Heart left ventricle (tissue), 13 donors: Measurements from ENCODE around the gene RABGAP1.

Source experiments
- POLR2A ChIP-seq, 2 donors: fragments of 450-650 bp; IDR thresholded peaks; one replicate each; pipeline ENCODE4 v1.6.1; 2017; ENCODE audit warnings: antibody characterized with exemption in 2 of 2, mild to moderate bottlenecking in 2 of 2, moderate library complexity in 2 of 2
- TF ChIP-seq, protein P1 (sequence below), 12 donors: fragments of 200-600 bp; sonication (generic) in 4 of 12; IDR thresholded peaks; one replicate each; pipeline versions ENCODE4 v1.5.0 to v1.8.0; 2018 to 2022; ENCODE audit warnings: antibody characterized with exemption in 12 of 12, mild to moderate bottlenecking in 5 of 12
- donor health status: ischemic (EF 13 %, LVEDD 7.1; RV severe dilation, severe dysfunction).
- donor health status: DM: no; HTN: yes; CAD: no.
- donor health status: DM: no; HTN: no; CAD: no.
- donor health status: ischemic (EF 25% LVEDD 6.9; RV normal size, moderate dysfunction).
- donor health status: ischemic (EF 25% LVEDD 5.7; RV mildly dilated, moderate dysfunction).
- donor health status: ischemic (EF 35%, LVEDD 5.7; RV mildly dilated, moderate dysfunction).
- donor health status: nonischemic (EF 11% LVEDD 7.7; RV severe dilation, severe dysfunction).
- donor health status: DM: yes; HTN: yes; CAD: no.
- donor health status: PGD.
- donor health status: ischemic (EF 29% LVEDD 5.4; RV normal size, mild dysfunction).
- donor health status: nonischemic (EF 23%, LVEDD 6.1; RV moderate dilation, normal function).

DNA sequence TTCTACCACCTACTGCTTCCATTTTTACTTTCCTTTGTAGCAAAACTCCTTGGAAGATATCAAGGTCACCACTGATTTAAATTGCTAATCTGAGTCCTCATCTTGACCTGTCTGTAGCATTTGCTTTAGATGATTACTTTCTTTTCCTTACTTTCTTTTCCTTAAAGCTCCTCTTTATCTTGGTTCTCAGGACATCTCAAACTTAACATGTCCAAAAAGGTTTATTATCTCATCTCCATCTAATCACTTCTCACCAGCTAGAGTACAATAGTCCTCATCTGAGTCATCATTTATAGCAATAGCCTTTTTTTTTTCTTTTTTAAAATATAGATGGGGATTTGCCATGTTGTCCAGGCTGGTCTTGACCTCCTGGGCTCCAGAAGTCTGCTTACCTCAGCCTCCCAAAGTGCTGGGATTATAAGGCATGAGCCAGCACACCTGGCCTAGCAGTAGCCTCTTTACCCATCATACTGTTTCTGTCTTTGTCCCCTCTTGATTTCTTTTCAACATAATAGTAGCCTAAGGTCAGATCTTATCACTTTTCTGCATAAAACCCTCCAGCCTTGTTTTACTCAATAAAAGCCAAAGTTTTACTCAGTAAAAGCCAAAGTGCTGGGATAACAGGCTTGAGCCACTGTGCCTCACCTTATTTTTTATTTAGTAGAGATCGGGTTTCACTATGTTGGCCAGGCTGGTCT, 59.7 kb downstream of the RABGAP1 start:
- TF ChIP-seq, protein P1, sequence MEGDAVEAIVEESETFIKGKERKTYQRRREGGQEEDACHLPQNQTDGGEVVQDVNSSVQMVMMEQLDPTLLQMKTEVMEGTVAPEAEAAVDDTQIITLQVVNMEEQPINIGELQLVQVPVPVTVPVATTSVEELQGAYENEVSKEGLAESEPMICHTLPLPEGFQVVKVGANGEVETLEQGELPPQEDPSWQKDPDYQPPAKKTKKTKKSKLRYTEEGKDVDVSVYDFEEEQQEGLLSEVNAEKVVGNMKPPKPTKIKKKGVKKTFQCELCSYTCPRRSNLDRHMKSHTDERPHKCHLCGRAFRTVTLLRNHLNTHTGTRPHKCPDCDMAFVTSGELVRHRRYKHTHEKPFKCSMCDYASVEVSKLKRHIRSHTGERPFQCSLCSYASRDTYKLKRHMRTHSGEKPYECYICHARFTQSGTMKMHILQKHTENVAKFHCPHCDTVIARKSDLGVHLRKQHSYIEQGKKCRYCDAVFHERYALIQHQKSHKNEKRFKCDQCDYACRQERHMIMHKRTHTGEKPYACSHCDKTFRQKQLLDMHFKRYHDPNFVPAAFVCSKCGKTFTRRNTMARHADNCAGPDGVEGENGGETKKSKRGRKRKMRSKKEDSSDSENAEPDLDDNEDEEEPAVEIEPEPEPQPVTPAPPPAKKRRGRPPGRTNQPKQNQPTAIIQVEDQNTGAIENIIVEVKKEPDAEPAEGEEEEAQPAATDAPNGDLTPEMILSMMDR (IDR thresholded peaks at IDR 0.05), result no peak
- TF ChIP-seq POLR2A (IDR thresholded peaks at IDR 0.05), result no peak
